ENCODE measurements around the gene ZSCAN32. TPM values are rescaled to one million over a fixed set of nuclear protein-coding genes. Genes with fewer than 3 reads are reported as not detected.

ZSCAN32 gene
- total RNA-seq, 1 experiment from 2014 or later, result 20.0 TPM

GRCh38 chr16:3401719-3402397 is 1.1 kb upstream of the ZSCAN32 start:
- peaks cover 3 to 5% of the 10 kb centered on the region in 2 experiments; a peak in 2 of 4 replicates for H3K9me3 ChIP-seq (ENCODE audit: control insufficient read depth in 1 of 2, insufficient read depth in 1 of 2, low read depth in 1 of 2, low read length in 2 of 2)
- H3K4me2 ChIP-seq (ENCODE audit: low read length), result peak overlapping the region; percentile 99
- no peak for ATAC-seq
- ChIA-PET POLR2A (interaction anchor here (1.2 to 1.5 kb wide), 2 partner anchors 9 to 43 kb away, joined by 4 read pairs; no protein-coding TSS in a partner anchor), RAD21 (ENCODE audit: low non-redundant PET in 1 of 2, low total read pairs in 2 of 2, uncharacterized antibody in 2 of 2, unreplicated experiment in 2 of 2) (no interaction called here), CTCF (interaction anchor here (1.5 kb wide), 1 partner anchor 135 kb away, joined by 4 read pairs; no protein-coding TSS in a partner anchor)
- TSS peak; percentile 63 for BruUV-seq (replicated peaks)
- peak overlapping the region; percentile 92 to 96 for H3K4me3 ChIP-seq (replicated peaks in 1 of 2; ENCODE audit: low read depth in 1 of 2, low read length in 2 of 2)
- H2AFZ ChIP-seq (ENCODE audit: low read depth, low read length, poor library complexity, severe bottlenecking), result peak overlapping the region; percentile 25
- no peaks in the 10 kb centered on the region for H3K9me2 ChIP-seq (ENCODE audit: insufficient read depth)
- intact Hi-C loops (cut with micrococcal nuclease), result loop anchor here (1.0 kb wide), 1 partner anchor 119 kb away; the partner anchor contains the start of gene ZNF263
- no peaks in the 10 kb centered on the region for H4K20me1 ChIP-seq (ENCODE audit: insufficient read depth)
- H3K79me2 ChIP-seq (ENCODE audit: insufficient read depth, low read length), result peaks cover 45% of the 10 kb centered on the region
- peak overlapping the region; percentile 83 for H3K27ac ChIP-seq (ENCODE audit: low read depth, low read length)
- H3K4me1 ChIP-seq (ENCODE audit: control insufficient read depth in 1 of 2, insufficient read depth in 2 of 2, low read length in 2 of 2), result peaks cover 5 to 12% of the 10 kb centered on the region in 2 experiments; a peak in 3 of 4 replicates
- peaks cover 9 to 43% of the 10 kb centered on the region in 2 experiments; a peak in 3 of 4 replicates for H3K36me3 ChIP-seq (ENCODE audit: control insufficient read depth in 1 of 2, insufficient read depth in 2 of 2, low read length in 2 of 2)
- TF ChIP-seq ZNF274 (IDR thresholded peaks at IDR 0.05; ENCODE audit: low read depth, low read length) (no peak), YY1 (IDR thresholded peaks at IDR 0.05; ENCODE audit: extremely low read depth, insufficient replicate concordance, low read depth, low read length) (no peak), MAX (IDR thresholded peaks at IDR 0.05) (no peak), FOSL1 (IDR thresholded peaks at IDR 0.05; ENCODE audit: low read depth) (no peak), POLR2A (IDR thresholded peaks at IDR 0.05; ENCODE audit: borderline replicate concordance, extremely low read depth, insufficient read depth, insufficient read length) (no peak), ZFX (IDR thresholded peaks at IDR 0.05) (no peak), ATF3 (IDR thresholded peaks at IDR 0.05) (no peak), RAD21 (IDR thresholded peaks at IDR 0.05; ENCODE audit: low read depth) (no peak), EZH2phosphoT487 (IDR thresholded peaks at IDR 0.05; ENCODE audit: borderline replicate concordance) (no peak), EZH2 (IDR thresholded peaks at IDR 0.05) (no peak), CTCF (IDR thresholded peaks at IDR 0.05 in 2 of 3, conservative IDR thresholded peaks at IDR 0.05 in 1 of 3; ENCODE audit: borderline replicate concordance in 1 of 3, insufficient read depth in 1 of 3, low read depth in 2 of 3, low read length in 2 of 3) (no peak)
- H3K9ac ChIP-seq (ENCODE audit: low read length), result peak overlapping the region; percentile 88
- H3K27me3 ChIP-seq (ENCODE audit: insufficient read depth, low read length), result no peaks in the 10 kb centered on the region
- DNase-seq (ENCODE audit: low read depth, low spot score), result no peak

All from HCT116 (cell line).